Lower leg skin (tissue), 3 donors: ENCODE results near the gene SEC16B.

Source experiments
- CTCF ChIP-seq, 3 donors: fragments of 450-650 bp; IDR thresholded peaks; one replicate each; pipeline ENCODE4 v1.5.1; 2016; ENCODE audit warnings: antibody characterized with exemption in 3 of 3, mild to moderate bottlenecking in 3 of 3, moderate library complexity in 2 of 3
- POLR2A ChIP-seq, 2 donors: fragments of 450-650 bp; IDR thresholded peaks; one replicate each; pipeline ENCODE4 v1.6.1; 2016 to 2017; ENCODE audit warnings: antibody characterized with exemption in 2 of 2, mild to moderate bottlenecking in 1 of 2, moderate library complexity in 1 of 2

DNA sequence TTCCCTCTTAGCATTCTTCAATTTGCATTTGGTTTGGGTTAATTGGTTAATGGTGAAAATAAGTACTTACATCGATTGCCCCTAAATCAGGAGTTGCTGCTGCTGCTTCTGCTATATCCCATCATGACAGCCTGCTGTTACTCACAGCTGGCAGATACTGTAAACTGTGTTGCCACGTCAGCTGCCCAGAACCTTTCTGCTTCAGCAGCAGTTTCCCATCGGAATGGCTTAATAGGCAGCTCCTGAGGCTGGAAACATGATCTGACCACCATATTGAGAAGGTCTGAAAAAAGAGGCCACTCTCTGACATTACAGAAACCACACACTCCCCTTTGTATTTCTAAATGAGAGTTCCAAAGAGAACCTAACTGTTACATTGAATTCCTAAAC lies 14.3 kb upstream of the SEC16B start:
- no peak for TF ChIP-seq CTCF (IDR thresholded peaks at IDR 0.05)
- no peak for TF ChIP-seq POLR2A (IDR thresholded peaks at IDR 0.05)
